Small intestine (tissue), 7 donors: ENCODE data around the gene GTF2IRD1. TPM values are rescaled to one million over a fixed set of nuclear protein-coding genes. Genes with fewer than 3 reads are reported as not detected.
A peak's percentile ranks its signal among the peaks of the same experiment; 100 is the strongest.

ENCODE experiments used
- DNase-seq, 2 donors: peaks; one replicate each; pipeline versions ENCODE4 v3.0.0 to v3.0.0-alpha.2; 2013
- FAIRE-seq: peaks from 2 replicates; lab custom pipeline; 2012; peaks lifted over from hg19 to GRCh38; lab: Jason Lieb, UNC
- H3K27ac ChIP-seq, 3 donors: one replicate each; pipeline ENCODE4 v1.5.1; 2013; ENCODE audit warnings: low read length in 2 of 3, mild to moderate bottlenecking in 2 of 3, control low read depth in 1 of 3, inconsistent platforms in 1 of 3, low read depth in 1 of 3, moderate library complexity in 1 of 3
- H3K27me3 ChIP-seq, 3 donors: one replicate each; pipeline ENCODE4 v1.6.1; 2013; ENCODE audit warnings: low read length in 3 of 3, inconsistent platforms in 1 of 3; ENCODE audit not compliant: control insufficient read depth in 3 of 3, insufficient read depth in 3 of 3
- H3K36me3 ChIP-seq, 3 donors: one replicate each; pipeline ENCODE4 v1.6.1; 2013; ENCODE audit warnings: low read length in 3 of 3, inconsistent platforms in 1 of 3, low read depth in 1 of 3, mild to moderate bottlenecking in 1 of 3, moderate library complexity in 1 of 3; ENCODE audit not compliant: control insufficient read depth in 3 of 3, insufficient read depth in 2 of 3
- H3K4me1 ChIP-seq, 3 donors: one replicate each; pipeline ENCODE4 v1.6.1; 2013; ENCODE audit warnings: low read length in 2 of 3, inconsistent platforms in 1 of 3, low read depth in 1 of 3, mild to moderate bottlenecking in 1 of 3, moderate library complexity in 1 of 3; ENCODE audit not compliant: control insufficient read depth in 3 of 3, insufficient read depth in 2 of 3
- H3K4me3 ChIP-seq, 3 donors: one replicate each; pipeline ENCODE4 v1.5.1; 2013; ENCODE audit warnings: low read length in 3 of 3, control low read depth in 1 of 3, inconsistent platforms in 1 of 3, low read depth in 1 of 3, mild to moderate bottlenecking in 1 of 3, moderate library complexity in 1 of 3
- H3K9me3 ChIP-seq, 2 donors: one replicate each; pipeline ENCODE4 v1.6.1; 2013; ENCODE audit warnings: low read depth in 1 of 2, low read length in 1 of 2; ENCODE audit not compliant: control insufficient read depth in 2 of 2, insufficient read depth in 1 of 2
- WGBS, 3 donors: extraction: QIAGEN DNeasy Blood & Tissue Kit; methylation state at CpG; one replicate each; pipeline ENCODE4 v1.1.7; 2013; 5-methylcytosine and 5-hydroxymethylcytosine counted together
- polyA plus RNA-seq, 4 donors: library from polyadenylated mRNA; stranded (reverse) in 3 of 4; unstranded in 1 of 4; fragments of 200-250 nt in 3 of 4; fragments of 120-200 nt in 1 of 4; gene quantifications; one replicate each; pipeline versions ENCODE4 v1.2.1 to v1.2.3, GENCODE V29; 2013
- donor health status: healthy with polysubstance abuse.
- donor health status: control.
- donor health status: control.
- donor health status: Bipolar disorder and iron deficiency.
- donor health status: healthy.

Gene GTF2IRD1
- polyA plus RNA-seq, 4 donors = 1.6 to 55.2 (median 10.1) TPM

DNA sequence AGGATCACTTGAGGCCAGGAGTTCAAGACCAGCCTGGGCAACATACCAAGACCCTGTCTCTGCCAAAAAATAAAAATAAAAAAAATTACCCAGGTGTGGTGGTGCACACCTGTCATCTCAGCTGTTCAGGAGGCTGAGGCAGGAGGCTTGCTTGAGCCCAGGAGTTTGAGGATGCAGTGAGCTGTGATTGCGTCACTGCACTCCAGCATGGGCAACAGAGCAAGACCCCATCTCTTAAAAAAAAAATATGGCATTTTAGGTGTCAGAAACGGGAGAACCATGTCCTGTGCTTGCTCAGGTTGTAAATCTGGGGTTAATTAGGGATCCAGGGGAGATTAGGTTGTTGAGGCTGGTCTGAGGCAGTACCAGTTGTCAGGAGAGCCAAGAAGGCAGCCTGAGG lies 64.9 kb downstream of the GTF2IRD1 start:
- no peak for DNase-seq
- no peaks in the 10 kb centered on the region for H3K27me3 ChIP-seq
- H3K36me3 ChIP-seq = peaks cover 3 to 94% (median 4%) of the 10 kb centered on the region in 3 donors
- no peak for FAIRE-seq
- H3K9me3 ChIP-seq = peaks cover 0 to 41% of the 10 kb centered on the region in 2 donors
- H3K4me1 ChIP-seq = no peaks in the 10 kb centered on the region
- WGBS, 3 donors = 77 to 91% (median 87%) methylated on average over 2 of the region's 2 CpGs
- H3K27ac ChIP-seq = no peak overlapping the region
- no peak overlapping the region for H3K4me3 ChIP-seq

DNA sequence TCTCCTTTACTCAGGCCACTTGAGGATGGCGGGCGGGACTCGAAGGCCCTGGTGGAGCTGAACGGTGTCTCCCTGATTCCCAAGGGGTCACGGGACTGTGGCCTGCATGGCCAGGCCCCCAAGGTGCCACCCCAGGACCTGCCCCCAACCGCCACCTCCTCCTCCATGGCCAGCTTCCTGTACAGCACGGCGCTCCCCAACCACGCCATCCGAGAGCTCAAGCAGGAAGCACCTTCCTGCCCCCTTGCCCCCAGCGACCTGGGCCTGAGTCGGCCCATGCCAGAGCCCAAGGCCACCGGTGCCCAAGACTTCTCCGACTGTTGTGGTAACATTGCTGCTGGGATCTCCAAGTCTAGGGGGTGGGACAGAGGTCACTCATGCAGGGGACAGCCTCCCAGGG lies 65.7 kb downstream of the GTF2IRD1 start:
- DNase-seq (no peak), FAIRE-seq (no peak)
- Histone ChIP-seq H3K4me1 (no peaks in the 10 kb centered on the region), H3K27ac (no peak overlapping the region), H3K36me3 (peaks cover 3 to 94% (median 4%) of the 10 kb centered on the region in 3 donors), H3K4me3 (no peak overlapping the region), H3K27me3 (no peaks in the 10 kb centered on the region), H3K9me3 (peaks cover 0 to 41% of the 10 kb centered on the region in 2 donors)
- WGBS, 3 donors = 94 to 97% (median 94%) methylated on average over 12 to 14 of the region's 14 CpGs

DNA sequence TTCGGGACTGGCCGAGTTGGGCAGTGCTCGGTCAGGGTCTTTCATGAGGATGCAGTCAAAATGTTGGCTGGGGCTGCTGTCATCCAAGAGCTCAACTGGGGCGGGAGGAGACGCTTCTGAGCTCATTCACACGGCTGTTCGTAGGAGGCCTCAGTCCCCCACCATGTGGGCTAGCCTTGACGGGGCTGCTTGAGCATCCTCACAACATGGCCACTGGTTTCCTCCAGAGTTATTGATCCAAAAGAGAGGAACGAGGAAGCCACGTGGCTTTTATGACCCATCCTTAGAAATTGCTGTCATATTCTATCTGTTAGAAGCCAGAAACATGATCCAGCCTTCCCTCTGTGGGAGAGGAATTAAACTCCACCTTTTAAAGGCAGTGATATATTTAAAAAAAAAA lies 68.1 kb downstream of the GTF2IRD1 start:
- Histone ChIP-seq H3K4me3 (no peak overlapping the region), H3K36me3 (peaks cover 2 to 95% (median 3%) of the 10 kb centered on the region in 3 donors), H3K27me3 (no peaks in the 10 kb centered on the region), H3K9me3 (peaks cover 0 to 41% of the 10 kb centered on the region in 2 donors), H3K4me1 (peaks cover 0 to 5% (median 0%) of the 10 kb centered on the region in 3 donors), H3K27ac (no peak overlapping the region)
- FAIRE-seq = no peak
- DNase-seq = no peak
- 86 to 89% (median 88%) methylated on average over 10 of the region's 10 CpGs for WGBS, 3 donors

DNA sequence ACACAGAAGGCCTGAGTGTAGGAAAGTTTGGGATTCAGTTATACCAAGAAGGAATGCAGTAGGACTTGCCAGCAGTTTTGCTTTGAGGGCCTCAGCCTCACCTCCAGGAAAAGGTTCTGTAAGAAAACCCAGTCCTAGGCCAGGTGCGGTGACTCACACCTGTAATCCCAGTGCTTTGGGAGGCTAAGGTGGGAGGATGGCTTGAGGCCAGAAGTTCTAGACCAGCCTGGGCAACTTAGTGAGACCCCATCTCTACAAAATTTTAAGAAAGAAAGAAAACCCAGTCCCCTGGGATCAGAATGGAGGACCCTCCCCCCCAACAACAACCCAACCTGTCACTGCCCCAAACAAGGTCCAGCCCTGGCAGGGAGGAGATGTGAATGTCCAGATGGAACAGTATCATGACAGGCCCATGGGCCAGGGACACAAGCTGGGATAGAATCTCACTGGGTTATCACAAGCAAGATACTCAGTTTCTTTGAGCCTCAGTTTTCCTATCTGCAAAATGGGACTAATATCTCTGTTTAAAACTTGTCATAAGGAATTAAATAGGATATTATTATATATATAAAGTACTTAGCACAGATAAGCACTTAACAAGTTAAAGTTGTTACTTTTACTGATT lies 68.7 kb downstream of the GTF2IRD1 start:
- Histone ChIP-seq H3K4me3 (no peak overlapping the region), H3K36me3 (peaks cover 2 to 95% (median 3%) of the 10 kb centered on the region in 3 donors), H3K27ac (no peak overlapping the region), H3K9me3 (peaks cover 0 to 41% of the 10 kb centered on the region in 2 donors), H3K27me3 (no peaks in the 10 kb centered on the region), H3K4me1 (peaks cover 0 to 5% (median 0%) of the 10 kb centered on the region in 3 donors)
- FAIRE-seq (no peak), DNase-seq (no peak)
- WGBS, 3 donors = 100% methylated on average over 1 of the region's 1 CpG

DNA sequence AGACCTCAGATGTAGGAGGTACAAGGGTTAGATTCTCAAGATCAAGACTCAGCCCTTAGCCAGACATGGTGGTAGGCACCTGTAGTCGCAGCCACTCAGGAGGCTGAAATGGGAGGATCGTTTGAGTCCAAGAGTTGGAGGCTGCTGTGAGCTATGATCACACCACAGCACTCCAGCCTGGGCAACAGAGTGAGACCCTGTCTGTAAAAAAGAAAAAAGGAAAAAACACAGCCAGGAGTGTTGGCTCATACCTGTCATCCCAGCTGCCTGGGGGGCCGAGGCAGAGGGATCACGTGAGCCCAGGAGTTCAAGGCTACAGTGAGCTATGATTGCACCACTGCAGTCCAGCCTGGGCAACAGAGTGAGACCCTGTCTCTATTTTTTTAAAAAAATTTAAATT lies 69.3 kb downstream of the GTF2IRD1 start:
- Histone ChIP-seq H3K27me3 (no peaks in the 10 kb centered on the region), H3K4me1 (peaks cover 0 to 5% (median 0%) of the 10 kb centered on the region in 3 donors), H3K9me3 (peaks cover 0 to 37% of the 10 kb centered on the region in 2 donors), H3K36me3 (peaks cover 2 to 95% (median 3%) of the 10 kb centered on the region in 3 donors), H3K4me3 (no peak overlapping the region), H3K27ac (no peak overlapping the region)
- FAIRE-seq (no peak), DNase-seq (no peak)
- whole genome bisulfite sequencing, 3 donors = 87 to 98% (median 91%) methylated on average over 4 of the region's 4 CpGs

DNA sequence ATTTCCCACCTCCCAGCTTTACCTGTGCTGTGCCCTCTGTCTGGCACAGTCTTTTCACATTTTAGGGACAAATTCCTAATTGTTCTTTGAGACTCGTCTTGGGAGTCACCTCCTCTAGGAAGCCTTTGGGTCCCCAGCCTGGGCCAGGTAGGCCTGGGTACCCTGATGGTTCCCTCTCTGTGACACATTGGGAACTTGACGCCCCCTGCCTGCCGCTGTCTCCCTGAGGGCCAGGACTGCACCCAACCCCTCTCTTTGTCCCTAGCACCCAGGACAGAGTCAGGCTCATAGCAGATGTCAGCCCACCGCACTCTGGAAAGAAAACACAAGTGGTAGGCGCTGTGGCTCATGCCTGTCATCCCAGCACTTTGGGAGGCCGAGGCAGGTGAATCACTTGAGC lies 71.4 kb downstream of the GTF2IRD1 start:
- no peaks in the 10 kb centered on the region for H3K27me3 ChIP-seq
- no peak for DNase-seq
- FAIRE-seq = no peak
- WGBS, 3 donors = 83 to 92% (median 84%) methylated on average over 6 of the region's 6 CpGs
- H3K4me3 ChIP-seq = no peak overlapping the region
- peaks cover 0 to 5% (median 0%) of the 10 kb centered on the region in 3 donors for H3K4me1 ChIP-seq
- H3K9me3 ChIP-seq = peaks cover 0 to 18% of the 10 kb centered on the region in 2 donors
- H3K36me3 ChIP-seq = peaks cover 0 to 92% (median 3%) of the 10 kb centered on the region in 3 donors
- H3K27ac ChIP-seq = no peak overlapping the region

DNA sequence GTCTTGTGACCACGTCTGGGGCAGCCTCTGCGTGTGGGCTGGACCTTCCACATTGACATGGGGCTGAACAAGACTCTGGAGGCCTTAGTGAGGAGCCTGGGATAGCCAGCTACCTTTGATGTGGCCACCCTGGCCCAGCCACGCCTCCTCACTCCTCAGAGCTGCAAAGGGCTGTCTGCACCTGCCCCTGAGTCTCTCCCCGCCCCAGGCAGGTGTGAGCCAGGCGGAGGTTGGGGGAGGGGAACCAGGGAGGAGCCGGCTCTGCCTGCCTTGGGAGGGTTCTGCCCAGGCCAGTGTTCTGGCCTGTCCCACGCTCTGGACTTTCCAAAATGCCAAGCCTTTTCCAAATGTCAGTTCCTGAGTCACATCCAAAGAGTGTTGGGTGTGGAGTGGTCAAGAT lies 72.2 kb downstream of the GTF2IRD1 start:
- FAIRE-seq = no peak

DNA sequence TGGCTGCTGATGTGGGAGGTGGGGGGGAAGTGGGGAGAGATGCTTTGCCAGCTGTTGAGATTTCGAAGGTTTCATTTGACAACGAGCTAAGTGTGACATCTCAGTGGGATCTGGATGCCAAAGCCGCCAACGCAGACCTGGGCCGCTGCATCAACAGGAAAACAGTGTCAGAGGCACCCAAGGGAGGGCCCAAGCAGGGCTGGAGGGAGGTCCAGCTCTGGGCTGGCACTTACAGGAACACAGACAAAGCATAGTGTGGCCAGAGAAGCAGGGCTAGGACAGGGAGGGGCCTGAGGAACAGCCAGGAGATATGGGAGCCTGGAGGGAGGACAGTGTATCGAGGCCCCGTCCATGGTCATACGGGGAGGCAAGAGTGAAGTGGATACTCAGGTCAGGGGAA lies 73.1 kb downstream of the GTF2IRD1 start:
- DNase-seq = peak in 1 of 2 donors; percentile 16
- WGBS, 3 donors = 63 to 80% (median 74%) methylated on average over 8 of the region's 8 CpGs

More for the DNA sequence above, 72.2 kb downstream of the GTF2IRD1 start:
- DNase-seq = peak; percentile 82 to 89
- Histone ChIP-seq H3K36me3 (peaks cover 0 to 93% (median 3%) of the 10 kb centered on the region in 3 donors), H3K27me3 (no peaks in the 10 kb centered on the region), H3K4me3 (no peak overlapping the region), H3K27ac (peak overlapping the region in 2 of 3 donors; percentile 29 to 45), H3K4me1 (peaks cover 0 to 5% (median 0%) of the 10 kb centered on the region in 3 donors), H3K9me3 (peaks cover 0 to 12% of the 10 kb centered on the region in 2 donors)
- WGBS, 3 donors = 12 to 62% (median 12%) methylated on average over 6 to 7 of the region's 7 CpGs

More for the DNA sequence above, 73.1 kb downstream of the GTF2IRD1 start:
- no peak overlapping the region for H3K4me3 ChIP-seq
- H3K27ac ChIP-seq = no peak overlapping the region
- H3K27me3 ChIP-seq = no peaks in the 10 kb centered on the region
- FAIRE-seq = no peak
- H3K9me3 ChIP-seq = peaks cover 0 to 3% of the 10 kb centered on the region in 2 donors
- H3K4me1 ChIP-seq = peaks cover 0 to 5% (median 0%) of the 10 kb centered on the region in 3 donors
- H3K36me3 ChIP-seq = peaks cover 0 to 93% (median 0%) of the 10 kb centered on the region in 3 donors
